ENCODE data around the gene BLCAP.

BLCAP gene

GRCh38 chr20:37477041-37477440 is 50.6 kb downstream of the BLCAP start:
- H3K14ac ChIP-seq (ENCODE audit: low read length) = no peak overlapping the region
- no peak overlapping the region for H3K27ac ChIP-seq (ENCODE audit: low read depth, low read length)
- no peak overlapping the region for H2AFZ ChIP-seq (ENCODE audit: insufficient read depth, low read length, poor library complexity)
- no peak overlapping the region for H3K23ac ChIP-seq (ENCODE audit: low read length)
- no peak overlapping the region for H4K91ac ChIP-seq (ENCODE audit: low read depth, low read length)
- H3K4me2 ChIP-seq (ENCODE audit: low read length) = no peak overlapping the region
- no peaks in the 10 kb centered on the region for H3K79me2 ChIP-seq (ENCODE audit: control insufficient read depth, insufficient read depth, low read length, poor library complexity)
- no peaks in the 10 kb centered on the region for H3K79me1 ChIP-seq (ENCODE audit: low read length)
- WGBS (ENCODE audit: extremely low coverage, insufficient coverage, insufficient read length) = no CpG with 5 or more reads among the region's 3 CpGs
- no peaks in the 10 kb centered on the region for H3K36me3 ChIP-seq (ENCODE audit: control insufficient read depth in 1 of 2, insufficient read depth in 2 of 2, low read length in 2 of 2)
- H2BK120ac ChIP-seq (ENCODE audit: insufficient read depth, low read length, poor library complexity) = no peak overlapping the region
- no peak overlapping the region for H2BK12ac ChIP-seq (ENCODE audit: low read length)
- peaks cover 2% of the 10 kb centered on the region for H3K27me3 ChIP-seq (ENCODE audit: insufficient read depth, low read length)
- H3K4me3 ChIP-seq (ENCODE audit: low read depth, low read length) = no peak overlapping the region
- no peak overlapping the region for H4K8ac ChIP-seq (ENCODE audit: low read depth, low read length)
- H4K12ac ChIP-seq (ENCODE audit: low read depth, low read length) = no peak overlapping the region
- H3K4me1 ChIP-seq (ENCODE audit: control insufficient read depth in 1 of 2, insufficient read depth in 2 of 2, low read length in 2 of 2) = peaks cover 0 to 2% of the 10 kb centered on the region in 2 experiments
- H3K9me3 ChIP-seq (ENCODE audit: insufficient read depth, low read depth, low read length) = peaks cover 6% of the 10 kb centered on the region
- no peak overlapping the region for H3K18ac ChIP-seq (ENCODE audit: low read length)
- no peak overlapping the region for H2AK5ac ChIP-seq (ENCODE audit: low read length)
- H3K9ac ChIP-seq (ENCODE audit: low read length) = no peak overlapping the region
- no peak overlapping the region for H2BK5ac ChIP-seq (ENCODE audit: low read depth, low read length, poor library complexity)
- DNase-seq = no peak
- no peak overlapping the region for H3K4ac ChIP-seq (ENCODE audit: low read depth, low read length)

DNA sequence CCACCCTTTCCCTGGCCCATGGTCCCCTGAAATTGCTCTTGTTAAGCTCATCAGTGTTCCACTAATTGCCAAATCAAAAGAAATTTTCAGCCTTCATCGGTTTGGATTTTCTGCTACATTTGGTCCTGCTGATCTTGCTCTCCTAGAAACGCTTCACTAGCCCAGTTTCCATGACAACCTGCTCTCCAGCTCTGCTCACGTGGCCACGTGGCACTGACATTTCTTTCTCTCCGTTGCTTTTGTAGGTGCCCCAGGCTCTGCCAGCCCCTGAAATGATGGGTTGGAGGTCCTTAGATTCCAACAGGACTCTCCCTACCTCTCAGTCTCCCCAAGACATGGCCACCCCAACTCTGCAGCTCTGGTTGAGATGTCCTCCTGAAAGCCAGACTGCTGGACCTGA is 52.4 kb downstream of the BLCAP start:
- no peak overlapping the region for H3K4me3 ChIP-seq (ENCODE audit: low read depth, low read length)
- no peak for DNase-seq
- no peak overlapping the region for H2BK120ac ChIP-seq (ENCODE audit: insufficient read depth, low read length, poor library complexity)
- H2AK5ac ChIP-seq (ENCODE audit: low read length) = no peak overlapping the region
- no peak overlapping the region for H4K8ac ChIP-seq (ENCODE audit: low read depth, low read length)
- H3K14ac ChIP-seq (ENCODE audit: low read length) = no peak overlapping the region
- H2BK5ac ChIP-seq (ENCODE audit: low read depth, low read length, poor library complexity) = no peak overlapping the region
- H3K4ac ChIP-seq (ENCODE audit: low read depth, low read length) = no peak overlapping the region
- H3K18ac ChIP-seq (ENCODE audit: low read length) = no peak overlapping the region
- WGBS (ENCODE audit: extremely low coverage, insufficient coverage, insufficient read length) = no CpG with 5 or more reads among the region's 5 CpGs
- H3K9me3 ChIP-seq (ENCODE audit: insufficient read depth, low read depth, low read length) = peaks cover 6% of the 10 kb centered on the region
- H3K23ac ChIP-seq (ENCODE audit: low read length) = no peak overlapping the region
- H3K36me3 ChIP-seq (ENCODE audit: control insufficient read depth in 1 of 2, insufficient read depth in 2 of 2, low read length in 2 of 2) = no peaks in the 10 kb centered on the region
- H4K91ac ChIP-seq (ENCODE audit: low read depth, low read length) = no peak overlapping the region
- peaks cover 2% of the 10 kb centered on the region for H3K27me3 ChIP-seq (ENCODE audit: insufficient read depth, low read length)
- H2BK12ac ChIP-seq (ENCODE audit: low read length) = no peak overlapping the region
- H3K9ac ChIP-seq (ENCODE audit: low read length) = no peak overlapping the region
- H2AFZ ChIP-seq (ENCODE audit: insufficient read depth, low read length, poor library complexity) = no peak overlapping the region
- H4K12ac ChIP-seq (ENCODE audit: low read depth, low read length) = no peak overlapping the region
- H3K79me1 ChIP-seq (ENCODE audit: low read length) = no peaks in the 10 kb centered on the region
- no peak overlapping the region for H3K4me2 ChIP-seq (ENCODE audit: low read length)
- H3K27ac ChIP-seq (ENCODE audit: low read depth, low read length) = no peak overlapping the region
- peaks cover 0 to 3% of the 10 kb centered on the region in 2 experiments for H3K4me1 ChIP-seq (ENCODE audit: control insufficient read depth in 1 of 2, insufficient read depth in 2 of 2, low read length in 2 of 2)
- H3K79me2 ChIP-seq (ENCODE audit: control insufficient read depth, insufficient read depth, low read length, poor library complexity) = no peaks in the 10 kb centered on the region

GRCh38 chr20:37474386-37474785 is 53.3 kb downstream of the BLCAP start:
- peaks cover 0 to 3% of the 10 kb centered on the region in 2 experiments for H3K4me1 ChIP-seq (ENCODE audit: control insufficient read depth in 1 of 2, insufficient read depth in 2 of 2, low read length in 2 of 2)
- H3K79me1 ChIP-seq (ENCODE audit: low read length) = no peaks in the 10 kb centered on the region
- H3K36me3 ChIP-seq (ENCODE audit: control insufficient read depth in 1 of 2, insufficient read depth in 2 of 2, low read length in 2 of 2) = no peaks in the 10 kb centered on the region
- no peak overlapping the region for H4K8ac ChIP-seq (ENCODE audit: low read depth, low read length)
- H3K79me2 ChIP-seq (ENCODE audit: control insufficient read depth, insufficient read depth, low read length, poor library complexity) = no peaks in the 10 kb centered on the region
- no peak overlapping the region for H4K12ac ChIP-seq (ENCODE audit: low read depth, low read length)
- H3K14ac ChIP-seq (ENCODE audit: low read length) = no peak overlapping the region
- H3K27me3 ChIP-seq (ENCODE audit: insufficient read depth, low read length) = peaks cover 2% of the 10 kb centered on the region
- H2BK5ac ChIP-seq (ENCODE audit: low read depth, low read length, poor library complexity) = no peak overlapping the region
- no peak overlapping the region for H4K91ac ChIP-seq (ENCODE audit: low read depth, low read length)
- no peak overlapping the region for H3K4me3 ChIP-seq (ENCODE audit: low read depth, low read length)
- no peak overlapping the region for H2BK120ac ChIP-seq (ENCODE audit: insufficient read depth, low read length, poor library complexity)
- no peak overlapping the region for H3K9ac ChIP-seq (ENCODE audit: low read length)
- no peak overlapping the region for H3K4ac ChIP-seq (ENCODE audit: low read depth, low read length)
- DNase-seq = no peak
- WGBS (ENCODE audit: extremely low coverage, insufficient coverage, insufficient read length) = no CpG with 5 or more reads among the region's 4 CpGs
- no peak overlapping the region for H2AK5ac ChIP-seq (ENCODE audit: low read length)
- no peak overlapping the region for H3K27ac ChIP-seq (ENCODE audit: low read depth, low read length)
- H3K9me3 ChIP-seq (ENCODE audit: insufficient read depth, low read depth, low read length) = peaks cover 6% of the 10 kb centered on the region
- no peak overlapping the region for H2AFZ ChIP-seq (ENCODE audit: insufficient read depth, low read length, poor library complexity)
- no peak overlapping the region for H3K18ac ChIP-seq (ENCODE audit: low read length)
- no peak overlapping the region for H2BK12ac ChIP-seq (ENCODE audit: low read length)
- H3K4me2 ChIP-seq (ENCODE audit: low read length) = no peak overlapping the region
- H3K23ac ChIP-seq (ENCODE audit: low read length) = no peak overlapping the region

DNA sequence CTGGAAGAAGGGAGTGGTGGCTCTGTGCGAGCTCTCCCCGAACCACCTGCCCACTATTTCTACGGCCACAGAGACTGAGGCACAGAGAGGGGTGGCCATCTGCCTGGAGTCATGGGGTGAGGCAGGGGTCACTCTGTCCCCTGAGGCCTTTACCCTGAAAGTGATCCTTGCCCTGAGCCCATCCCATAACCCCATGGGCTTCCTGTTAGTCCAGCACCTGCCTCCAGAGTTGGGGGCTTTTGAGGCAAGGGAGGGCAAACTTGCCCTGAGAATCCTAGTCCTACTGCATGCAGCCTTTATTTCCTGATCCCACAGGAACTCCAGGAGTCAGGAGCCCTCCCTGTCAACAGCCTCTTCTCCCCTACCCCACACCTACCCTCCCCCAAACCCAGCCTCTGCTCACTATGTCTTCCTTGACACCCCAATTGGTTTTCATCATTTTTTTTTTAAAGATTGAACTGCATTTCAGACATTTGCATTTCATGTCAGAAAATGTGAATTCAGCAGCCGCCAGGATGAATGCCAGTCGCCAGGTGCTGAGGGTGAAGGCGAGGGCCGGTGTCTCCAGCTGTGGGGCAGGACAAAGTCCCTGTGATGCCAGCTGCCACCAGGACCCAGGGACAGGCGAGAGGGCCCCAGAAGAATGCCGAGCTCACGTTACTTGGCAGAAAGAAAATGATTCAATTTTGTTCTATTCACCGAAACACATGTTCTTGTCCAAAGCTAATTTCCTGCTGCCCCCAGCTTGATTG is 54.3 kb downstream of the BLCAP start:
- no peak overlapping the region for H3K23ac ChIP-seq (ENCODE audit: low read length)
- no peaks in the 10 kb centered on the region for H3K36me3 ChIP-seq (ENCODE audit: control insufficient read depth in 1 of 2, insufficient read depth in 2 of 2, low read length in 2 of 2)
- peaks cover 5% of the 10 kb centered on the region for H3K9me3 ChIP-seq (ENCODE audit: insufficient read depth, low read depth, low read length)
- no peak overlapping the region for H4K91ac ChIP-seq (ENCODE audit: low read depth, low read length)
- no peak overlapping the region for H3K4ac ChIP-seq (ENCODE audit: low read depth, low read length)
- DNase-seq = no peak
- no peak overlapping the region for H3K4me3 ChIP-seq (ENCODE audit: low read depth, low read length)
- peak overlapping the region; percentile 25 for H2AFZ ChIP-seq (ENCODE audit: insufficient read depth, low read length, poor library complexity)
- H3K79me1 ChIP-seq (ENCODE audit: low read length) = no peaks in the 10 kb centered on the region
- H2BK5ac ChIP-seq (ENCODE audit: low read depth, low read length, poor library complexity) = no peak overlapping the region
- H4K12ac ChIP-seq (ENCODE audit: low read depth, low read length) = no peak overlapping the region
- H4K8ac ChIP-seq (ENCODE audit: low read depth, low read length) = no peak overlapping the region
- peaks cover 2% of the 10 kb centered on the region for H3K27me3 ChIP-seq (ENCODE audit: insufficient read depth, low read length)
- no peak overlapping the region for H3K9ac ChIP-seq (ENCODE audit: low read length)
- H3K4me2 ChIP-seq (ENCODE audit: low read length) = no peak overlapping the region
- no peak overlapping the region for H2BK12ac ChIP-seq (ENCODE audit: low read length)
- H3K4me1 ChIP-seq (ENCODE audit: control insufficient read depth in 1 of 2, insufficient read depth in 2 of 2, low read length in 2 of 2) = peaks cover 0 to 3% of the 10 kb centered on the region in 2 experiments
- no peak overlapping the region for H3K27ac ChIP-seq (ENCODE audit: low read depth, low read length)
- H3K79me2 ChIP-seq (ENCODE audit: control insufficient read depth, insufficient read depth, low read length, poor library complexity) = no peaks in the 10 kb centered on the region
- H2AK5ac ChIP-seq (ENCODE audit: low read length) = no peak overlapping the region
- WGBS (ENCODE audit: extremely low coverage, insufficient coverage, insufficient read length) = no CpG with 5 or more reads among the region's 11 CpGs
- H3K14ac ChIP-seq (ENCODE audit: low read length) = no peak overlapping the region
- H3K18ac ChIP-seq (ENCODE audit: low read length) = no peak overlapping the region
- H2BK120ac ChIP-seq (ENCODE audit: insufficient read depth, low read length, poor library complexity) = no peak overlapping the region
